D721Med (cell line): ENCODE measurements around the gene STUB1.

Source experiments
- DNase-seq: peaks from one replicate; pipeline ENCODE4 v3.0.0; 2011; ENCODE audit warnings: low spot score; ENCODE audit not compliant: insufficient read length
- FAIRE-seq: peaks from 2 replicates; lab custom pipeline; 2011; peaks lifted over from hg19 to GRCh38; lab: Jason Lieb, UNC
- CTCF ChIP-seq: IDR thresholded peaks from 2 replicates; pipeline ENCODE4 v1.5.1; 2012; ENCODE audit warnings: mild to moderate bottlenecking, control low read depth; ENCODE audit not compliant: insufficient read depth; ENCODE audit errors: missing control alignments

Gene STUB1

GRCh38 chr16:694187-694862, 14.1 kb downstream of the STUB1 start:
- no peak for TF ChIP-seq CTCF
- DNase-seq (no peak), FAIRE-seq (no peak)

GRCh38 chr16:694863-695354, 14.7 kb downstream of the STUB1 start:
- no peak for TF ChIP-seq CTCF
- DNase-seq: no peak
- no peak for FAIRE-seq

- no peak for FAIRE-seq
- no peak for DNase-seq
- no peak for TF ChIP-seq CTCF
These were observed 15.3 kb downstream of the STUB1 start for GRCh38 chr16:695355-696089.

- DNase-seq (no peak), FAIRE-seq (no peak)
- no peak for TF ChIP-seq CTCF
These were observed 18.9 kb downstream of the STUB1 start for GRCh38 chr16:698911-699671.

- no peak for TF ChIP-seq CTCF
- FAIRE-seq: no peak
- no peak for DNase-seq
These were observed 20.7 kb downstream of the STUB1 start for GRCh38 chr16:700684-701584.

GRCh38 chr16:702341-702740, 22.1 kb downstream of the STUB1 start:
- FAIRE-seq: no peak
- DNase-seq: no peak
- TF ChIP-seq CTCF: no peak
